Fibroblast of mammary gland (primary cell): ENCODE measurements around the gene NR1I2.

Source experiments
- DNase-seq: peaks from one replicate; pipeline ENCODE4 v3.0.0-alpha.2; 2010; ENCODE audit warnings: low read depth
- H3K4me3 ChIP-seq: 2 replicates; pipeline ENCODE4 v1.5.1; 2011; ENCODE audit warnings: low read depth, mild to moderate bottlenecking, low read length, moderate library complexity; ENCODE audit not compliant: control insufficient read depth
- CTCF ChIP-seq: conservative IDR thresholded peaks from 2 replicates; pipeline ENCODE4 v1.5.1; 2011; ENCODE audit warnings: low read depth, low read length, inconsistent platforms; ENCODE audit not compliant: control insufficient read depth, insufficient read depth

Gene NR1I2

GRCh38 chr3:119864476-119864875 lies 82.6 kb downstream of the NR1I2 start:
- no peak overlapping the region for H3K4me3 ChIP-seq
- no peak for TF ChIP-seq CTCF
- DNase-seq, result no peak
